ENCODE measurements around the gene ZDHHC14.

DNA sequence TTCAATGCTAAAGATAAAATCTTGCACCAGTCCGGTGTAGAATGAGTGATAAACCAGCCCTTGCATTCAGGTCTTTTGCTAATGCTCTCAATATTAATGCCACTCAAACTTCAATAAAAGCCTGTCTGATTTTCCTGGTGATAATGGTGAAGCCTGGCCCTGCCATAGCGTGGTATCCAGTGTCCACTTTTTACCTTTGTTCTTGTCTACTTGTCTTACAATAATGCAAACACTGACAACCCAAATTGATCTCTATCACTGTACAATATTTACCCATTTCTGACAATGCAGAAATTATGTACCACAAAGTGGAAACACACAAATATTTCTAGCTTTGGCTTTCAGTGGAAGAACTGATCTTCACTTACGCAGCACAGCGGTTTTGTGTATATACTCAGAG, 189.1 kb downstream of the ZDHHC14 start:
- TF ChIP-seq, protein P1, sequence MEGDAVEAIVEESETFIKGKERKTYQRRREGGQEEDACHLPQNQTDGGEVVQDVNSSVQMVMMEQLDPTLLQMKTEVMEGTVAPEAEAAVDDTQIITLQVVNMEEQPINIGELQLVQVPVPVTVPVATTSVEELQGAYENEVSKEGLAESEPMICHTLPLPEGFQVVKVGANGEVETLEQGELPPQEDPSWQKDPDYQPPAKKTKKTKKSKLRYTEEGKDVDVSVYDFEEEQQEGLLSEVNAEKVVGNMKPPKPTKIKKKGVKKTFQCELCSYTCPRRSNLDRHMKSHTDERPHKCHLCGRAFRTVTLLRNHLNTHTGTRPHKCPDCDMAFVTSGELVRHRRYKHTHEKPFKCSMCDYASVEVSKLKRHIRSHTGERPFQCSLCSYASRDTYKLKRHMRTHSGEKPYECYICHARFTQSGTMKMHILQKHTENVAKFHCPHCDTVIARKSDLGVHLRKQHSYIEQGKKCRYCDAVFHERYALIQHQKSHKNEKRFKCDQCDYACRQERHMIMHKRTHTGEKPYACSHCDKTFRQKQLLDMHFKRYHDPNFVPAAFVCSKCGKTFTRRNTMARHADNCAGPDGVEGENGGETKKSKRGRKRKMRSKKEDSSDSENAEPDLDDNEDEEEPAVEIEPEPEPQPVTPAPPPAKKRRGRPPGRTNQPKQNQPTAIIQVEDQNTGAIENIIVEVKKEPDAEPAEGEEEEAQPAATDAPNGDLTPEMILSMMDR (conservative IDR thresholded peaks at IDR 0.05 in 1 of 2, IDR thresholded peaks at IDR 0.05 in 1 of 2; ENCODE audit: extremely low read depth in 1 of 2, insufficient read depth in 1 of 2, low read depth in 1 of 2, low read length in 2 of 2): no peak
- TF ChIP-seq EZH2 (IDR thresholded peaks at IDR 0.05; ENCODE audit: borderline replicate concordance, low read length): no peak
